ENCODE data around the gene CARNS1. TPM values are rescaled to one million over a fixed set of nuclear protein-coding genes. Genes with fewer than 3 reads are reported as not detected.

Gene CARNS1
- total and polyA plus RNA-seq, 9 of the 15 experiments (the other 6 are each of a cell fraction or from before 2014, with no cell fraction given), result 0.01 to 0.18 (median 0.06) TPM; not detected in 3

DNA sequence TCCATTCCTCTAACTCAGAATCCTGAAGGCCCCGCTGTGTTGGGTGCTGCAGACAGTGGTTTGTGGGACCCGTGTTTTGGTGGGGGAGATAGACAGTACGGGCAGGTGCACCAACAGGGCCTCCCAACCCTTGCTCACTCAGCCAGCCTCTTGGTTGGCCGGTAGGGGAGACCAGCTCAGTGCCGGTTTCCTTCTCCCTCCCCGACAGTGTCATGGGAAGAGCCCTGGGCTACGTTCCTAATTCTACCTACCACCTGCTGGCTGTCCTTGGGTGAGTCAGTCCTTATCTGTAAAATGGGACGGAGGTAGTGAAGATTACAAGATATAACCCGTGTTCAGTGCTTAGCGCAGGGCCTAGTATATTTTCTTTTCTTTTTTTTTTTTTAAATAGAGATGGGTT, 47.7 kb downstream of the CARNS1 start (continued):
- TF ChIP-seq CREB1 (IDR thresholded peaks at IDR 0.05), result no peak
- TF ChIP-seq CREB1 (CRISPR knock-in tag; IDR thresholded peaks at IDR 0.05), result no peak
- TF ChIP-seq, protein P1, sequence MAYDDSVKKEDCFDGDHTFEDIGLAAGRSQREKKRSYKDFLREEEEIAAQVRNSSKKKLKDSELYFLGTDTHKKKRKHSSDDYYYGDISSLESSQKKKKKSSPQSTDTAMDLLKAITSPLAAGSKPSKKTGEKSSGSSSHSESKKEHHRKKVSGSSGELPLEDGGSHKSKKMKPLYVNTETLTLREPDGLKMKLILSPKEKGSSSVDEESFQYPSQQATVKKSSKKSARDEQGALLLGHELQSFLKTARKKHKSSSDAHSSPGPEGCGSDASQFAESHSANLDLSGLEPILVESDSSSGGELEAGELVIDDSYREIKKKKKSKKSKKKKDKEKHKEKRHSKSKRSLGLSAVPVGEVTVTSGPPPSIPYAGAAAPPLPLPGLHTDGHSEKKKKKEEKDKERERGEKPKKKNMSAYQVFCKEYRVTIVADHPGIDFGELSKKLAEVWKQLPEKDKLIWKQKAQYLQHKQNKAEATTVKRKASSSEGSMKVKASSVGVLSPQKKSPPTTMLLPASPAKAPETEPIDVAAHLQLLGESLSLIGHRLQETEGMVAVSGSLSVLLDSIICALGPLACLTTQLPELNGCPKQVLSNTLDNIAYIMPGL (CRISPR knock-in tag; IDR thresholded peaks at IDR 0.05), result no peak
- no peak for TF ChIP-seq POU5F1 (IDR thresholded peaks at IDR 0.05; ENCODE audit: borderline replicate concordance, low read depth, low read length, partially characterized antibody)
- no peak for TF ChIP-seq EP300 (IDR thresholded peaks at IDR 0.05; ENCODE audit: low read length)
- no peak for TF ChIP-seq RBM17 (IDR thresholded peaks at IDR 0.05; ENCODE audit: borderline replicate concordance, low read depth, low read length)
- TF ChIP-seq SETDB1 (IDR thresholded peaks at IDR 0.05; ENCODE audit: low read length), result no peak
- TF ChIP-seq BMI1 (IDR thresholded peaks at IDR 0.05; ENCODE audit: low read length), result no peak
- TF ChIP-seq, protein P2, sequence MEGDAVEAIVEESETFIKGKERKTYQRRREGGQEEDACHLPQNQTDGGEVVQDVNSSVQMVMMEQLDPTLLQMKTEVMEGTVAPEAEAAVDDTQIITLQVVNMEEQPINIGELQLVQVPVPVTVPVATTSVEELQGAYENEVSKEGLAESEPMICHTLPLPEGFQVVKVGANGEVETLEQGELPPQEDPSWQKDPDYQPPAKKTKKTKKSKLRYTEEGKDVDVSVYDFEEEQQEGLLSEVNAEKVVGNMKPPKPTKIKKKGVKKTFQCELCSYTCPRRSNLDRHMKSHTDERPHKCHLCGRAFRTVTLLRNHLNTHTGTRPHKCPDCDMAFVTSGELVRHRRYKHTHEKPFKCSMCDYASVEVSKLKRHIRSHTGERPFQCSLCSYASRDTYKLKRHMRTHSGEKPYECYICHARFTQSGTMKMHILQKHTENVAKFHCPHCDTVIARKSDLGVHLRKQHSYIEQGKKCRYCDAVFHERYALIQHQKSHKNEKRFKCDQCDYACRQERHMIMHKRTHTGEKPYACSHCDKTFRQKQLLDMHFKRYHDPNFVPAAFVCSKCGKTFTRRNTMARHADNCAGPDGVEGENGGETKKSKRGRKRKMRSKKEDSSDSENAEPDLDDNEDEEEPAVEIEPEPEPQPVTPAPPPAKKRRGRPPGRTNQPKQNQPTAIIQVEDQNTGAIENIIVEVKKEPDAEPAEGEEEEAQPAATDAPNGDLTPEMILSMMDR (IDR thresholded peaks at IDR 0.05 in 2 of 3, conservative IDR thresholded peaks at IDR 0.05 in 1 of 3; ENCODE audit: insufficient read depth in 2 of 3, low read depth in 1 of 3, low read length in 3 of 3), result peak; percentile 14 to 27 (median 19); a peak in 3 of 6 replicates
- TF ChIP-seq NCOA6 (IDR thresholded peaks at IDR 0.05), result no peak
- TF ChIP-seq, protein P3, sequence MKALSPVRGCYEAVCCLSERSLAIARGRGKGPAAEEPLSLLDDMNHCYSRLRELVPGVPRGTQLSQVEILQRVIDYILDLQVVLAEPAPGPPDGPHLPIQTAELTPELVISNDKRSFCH (CRISPR knock-in tag; IDR thresholded peaks at IDR 0.05), result no peak
- TF ChIP-seq, protein P3 (tag; IDR thresholded peaks at IDR 0.05), result no peak
- no peak for TF ChIP-seq TFAM (CRISPR knock-in tag; conservative IDR thresholded peaks at IDR 0.05)
- TF ChIP-seq FOXM1 (IDR thresholded peaks at IDR 0.05; ENCODE audit: low read depth), result no peak
- 0 out of 2 replicates have a peak, but pooled peaks have one; percentile 19 for TF ChIP-seq FOXM1 (CRISPR knock-in tag; IDR thresholded peaks at IDR 0.05; ENCODE audit: low read depth)
- TF ChIP-seq, protein P4, sequence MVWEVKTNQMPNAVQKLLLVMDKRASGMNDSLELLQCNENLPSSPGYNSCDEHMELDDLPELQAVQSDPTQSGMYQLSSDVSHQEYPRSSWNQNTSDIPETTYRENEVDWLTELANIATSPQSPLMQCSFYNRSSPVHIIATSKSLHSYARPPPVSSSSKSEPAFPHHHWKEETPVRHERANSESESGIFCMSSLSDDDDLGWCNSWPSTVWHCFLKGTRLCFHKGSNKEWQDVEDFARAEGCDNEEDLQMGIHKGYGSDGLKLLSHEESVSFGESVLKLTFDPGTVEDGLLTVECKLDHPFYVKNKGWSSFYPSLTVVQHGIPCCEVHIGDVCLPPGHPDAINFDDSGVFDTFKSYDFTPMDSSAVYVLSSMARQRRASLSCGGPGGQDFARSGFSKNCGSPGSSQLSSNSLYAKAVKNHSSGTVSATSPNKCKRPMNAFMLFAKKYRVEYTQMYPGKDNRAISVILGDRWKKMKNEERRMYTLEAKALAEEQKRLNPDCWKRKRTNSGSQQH (CRISPR knock-in tag; IDR thresholded peaks at IDR 0.05), result no peak
- TF ChIP-seq ZNF316 (IDR thresholded peaks at IDR 0.05), result no peak
- TF ChIP-seq SMARCA4 (IDR thresholded peaks at IDR 0.05), result peak; percentile 48; the same call in 1 of the 2 replicates
- TF ChIP-seq ESRRA (IDR thresholded peaks at IDR 0.05; ENCODE audit: borderline replicate concordance, low read depth), result peak; percentile 66; the same call in 1 of the 2 replicates
- no peak for TF ChIP-seq ZNF282 (CRISPR knock-in tag; IDR thresholded peaks at IDR 0.05)
- TF ChIP-seq, protein P5, sequence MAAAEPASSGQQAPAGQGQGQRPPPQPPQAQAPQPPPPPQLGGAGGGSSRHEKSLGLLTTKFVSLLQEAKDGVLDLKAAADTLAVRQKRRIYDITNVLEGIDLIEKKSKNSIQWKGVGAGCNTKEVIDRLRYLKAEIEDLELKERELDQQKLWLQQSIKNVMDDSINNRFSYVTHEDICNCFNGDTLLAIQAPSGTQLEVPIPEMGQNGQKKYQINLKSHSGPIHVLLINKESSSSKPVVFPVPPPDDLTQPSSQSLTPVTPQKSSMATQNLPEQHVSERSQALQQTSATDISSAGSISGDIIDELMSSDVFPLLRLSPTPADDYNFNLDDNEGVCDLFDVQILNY (CRISPR knock-in tag; IDR thresholded peaks at IDR 0.05), result no peak
- no peak for TF ChIP-seq PRPF4 (IDR thresholded peaks at IDR 0.05; ENCODE audit: insufficient read depth, low read depth, low read length, poor library complexity, severe bottlenecking)
- TF ChIP-seq NR1H2 (CRISPR knock-in tag; IDR thresholded peaks at IDR 0.05), result no peak
- 0 out of 2 replicates have a peak, but pooled peaks have one; percentile 24 for TF ChIP-seq ZNF766 (CRISPR knock-in tag; conservative IDR thresholded peaks at IDR 0.05)
- TF ChIP-seq NFE2 (IDR thresholded peaks at IDR 0.05; ENCODE audit: low read depth), result no peak

All from K562 (cell line).